Activated CD4-positive, alpha-beta T cell treated with anti-CD3 and anti-CD28 coated beads for 36 hours (primary cell): ENCODE data around the gene NEK5. TPM values are rescaled to one million over a fixed set of nuclear protein-coding genes. Genes with fewer than 3 reads are reported as not detected.

Experiments
- ATAC-seq: fragments of 200-7000 bp; cut with Tn5 transposase; one replicate; pipeline ENCODE4 v1.10.0; 2021; ENCODE audit warnings: mild to moderate bottlenecking, moderate library complexity
- CTCF ChIA-PET: fragments of 350-600 bp; sonication (Branson Sonifier 250); formaldehyde crosslinking; loops from one replicate; lab custom pipeline; 2021; ENCODE audit warnings: antibody characterized with exemption; lab: Charles Lee
- POLR2A ChIA-PET: fragments of 350-600 bp; sonication (Branson Sonifier 250); formaldehyde crosslinking; loops from one replicate; lab custom pipeline; 2021; ENCODE audit warnings: antibody characterized with exemption, inconsistent platforms; lab: Charles Lee
- DNase-seq: peaks from one replicate; pipeline ENCODE4 v3.0.0-alpha.2; 2020
- H3K27ac Mint-ChIP-seq: one replicate; pipeline ENCODE4 v1.8.0; 2021; ENCODE audit warnings: mixed read lengths
- H3K27me3 Mint-ChIP-seq: one replicate; pipeline ENCODE4 v1.8.0; 2021; ENCODE audit warnings: mixed read lengths
- H3K36me3 Mint-ChIP-seq: one replicate; pipeline ENCODE4 v1.8.0; 2021; ENCODE audit warnings: low read depth, mixed read lengths
- H3K4me1 Mint-ChIP-seq: one replicate; pipeline ENCODE4 v1.8.0; 2021; ENCODE audit warnings: mixed read lengths
- H3K4me3 Mint-ChIP-seq: one replicate; pipeline ENCODE4 v1.8.0; 2021; ENCODE audit warnings: mild to moderate bottlenecking, moderate library complexity, mixed read lengths
- H3K9me3 Mint-ChIP-seq: one replicate; pipeline ENCODE4 v1.8.0; 2021; ENCODE audit warnings: low read depth, mixed read lengths
- intact Hi-C, 2 experiments: fragments of 100-400 bp; cut with DNase I in 1 of 2; cut with micrococcal nuclease in 1 of 2; formaldehyde crosslinking; loops; one replicate each; pipeline versions ENCODE4 v1.14.2 to v1.15.1; 2022 to 2024; cut with DNase I, micrococcal nuclease
- total RNA-seq, 2 experiments: library from RNA; stranded (reverse); gene quantifications; one replicate each; pipeline ENCODE4 v1.2.3, GENCODE V29; 2021

The NEK5 gene
- total RNA-seq, 2 experiments from 2014 or later = 0.16 to 0.44 TPM

DNA sequence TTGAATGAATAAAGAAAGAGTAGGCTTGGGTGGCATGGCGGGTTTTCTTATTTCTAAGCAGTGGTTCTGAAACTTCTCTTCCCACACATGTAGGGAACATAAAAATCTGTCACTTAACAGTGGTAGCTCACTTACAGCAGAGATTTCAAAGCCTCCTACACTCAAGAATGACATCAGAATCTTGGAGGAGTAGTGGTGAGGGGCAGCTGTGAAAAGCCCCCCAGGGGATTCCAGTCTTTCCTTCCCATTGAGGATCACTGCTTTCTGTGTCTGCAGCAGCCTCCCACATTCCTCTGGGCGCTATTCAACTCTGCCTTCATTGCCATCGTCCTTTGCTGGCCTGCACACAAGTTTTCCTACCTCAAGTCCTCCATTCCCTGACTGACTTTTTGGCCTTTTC, 8.6 kb upstream of the NEK5 start:
- CTCF ChIA-PET = no interaction called here
- Mint-ChIP-seq H3K27ac (no peak overlapping the region), H3K4me1 (peaks cover 2% of the 10 kb centered on the region), H3K9me3 (no peaks in the 10 kb centered on the region), H3K36me3 (peaks cover 17% of the 10 kb centered on the region), H3K4me3 (no peak overlapping the region), H3K27me3 (no peaks in the 10 kb centered on the region)
- no peak for ATAC-seq
- intact Hi-C loops = no loop called here
- DNase-seq = no peak
- POLR2A ChIA-PET = no interaction called here

DNA sequence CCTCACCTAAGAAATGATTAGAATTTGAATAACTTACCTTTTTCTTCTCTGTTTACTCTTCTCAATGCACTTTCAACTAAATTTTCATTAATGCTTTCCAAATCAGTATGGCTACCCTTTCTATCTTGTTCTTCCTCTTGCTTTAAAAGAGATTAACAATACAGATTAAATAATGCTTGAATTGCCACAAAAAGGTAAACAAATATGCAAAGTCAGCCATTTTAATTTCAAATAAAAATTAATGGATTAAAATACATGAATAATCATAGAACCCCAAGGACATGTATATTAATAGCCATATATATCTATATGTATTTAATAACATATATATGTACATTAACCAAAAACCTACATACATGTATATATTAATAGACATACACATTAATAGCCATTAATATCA, 7.9 kb upstream of the NEK5 start:
- Mint-ChIP-seq H3K4me3 (no peak overlapping the region), H3K9me3 (no peaks in the 10 kb centered on the region), H3K27me3 (no peaks in the 10 kb centered on the region), H3K4me1 (peaks cover 2% of the 10 kb centered on the region), H3K27ac (no peak overlapping the region), H3K36me3 (peaks cover 22% of the 10 kb centered on the region)
- ChIA-PET CTCF (no interaction called here), POLR2A (no interaction called here)
- DNase-seq = no peak
- ATAC-seq = no peak
- intact Hi-C loops = no loop called here

DNA sequence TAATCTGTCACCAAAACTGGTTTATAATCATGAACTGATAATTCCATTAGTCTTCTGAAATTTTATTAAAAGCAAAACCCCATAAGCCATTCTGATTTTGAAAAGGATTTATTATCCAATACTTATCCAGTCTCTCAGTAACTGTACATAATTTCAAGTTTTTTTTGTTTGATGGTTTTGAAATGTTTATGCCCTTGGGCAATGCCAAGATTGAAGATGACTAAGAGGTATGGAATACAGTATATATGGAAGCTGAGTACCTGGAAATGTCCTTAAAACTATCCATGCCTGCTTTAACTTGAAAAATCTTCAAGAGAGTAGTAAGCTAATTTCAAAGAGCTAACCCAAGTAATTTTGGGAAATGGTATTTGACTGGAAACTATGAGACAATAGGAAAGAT, 1.8 kb upstream of the NEK5 start:
- ATAC-seq (no peak), DNase-seq (no peak)
- H3K4me1 Mint-ChIP-seq = peaks cover 21% of the 10 kb centered on the region
- peaks cover 25% of the 10 kb centered on the region for H3K36me3 Mint-ChIP-seq
- ChIA-PET CTCF (interaction anchor here (0.6 to 1.5 kb wide), 5 partner anchors 30 to 880 kb away, joined by 3 to 4 read pairs (median 3); partner anchors contain the start of gene ALG11), POLR2A (no interaction called here)
- no peak overlapping the region for H3K4me3 Mint-ChIP-seq
- H3K27me3 Mint-ChIP-seq = peaks cover 6% of the 10 kb centered on the region
- H3K27ac Mint-ChIP-seq = no peak overlapping the region
- no peaks in the 10 kb centered on the region for H3K9me3 Mint-ChIP-seq
- intact Hi-C loops = no loop called here

DNA sequence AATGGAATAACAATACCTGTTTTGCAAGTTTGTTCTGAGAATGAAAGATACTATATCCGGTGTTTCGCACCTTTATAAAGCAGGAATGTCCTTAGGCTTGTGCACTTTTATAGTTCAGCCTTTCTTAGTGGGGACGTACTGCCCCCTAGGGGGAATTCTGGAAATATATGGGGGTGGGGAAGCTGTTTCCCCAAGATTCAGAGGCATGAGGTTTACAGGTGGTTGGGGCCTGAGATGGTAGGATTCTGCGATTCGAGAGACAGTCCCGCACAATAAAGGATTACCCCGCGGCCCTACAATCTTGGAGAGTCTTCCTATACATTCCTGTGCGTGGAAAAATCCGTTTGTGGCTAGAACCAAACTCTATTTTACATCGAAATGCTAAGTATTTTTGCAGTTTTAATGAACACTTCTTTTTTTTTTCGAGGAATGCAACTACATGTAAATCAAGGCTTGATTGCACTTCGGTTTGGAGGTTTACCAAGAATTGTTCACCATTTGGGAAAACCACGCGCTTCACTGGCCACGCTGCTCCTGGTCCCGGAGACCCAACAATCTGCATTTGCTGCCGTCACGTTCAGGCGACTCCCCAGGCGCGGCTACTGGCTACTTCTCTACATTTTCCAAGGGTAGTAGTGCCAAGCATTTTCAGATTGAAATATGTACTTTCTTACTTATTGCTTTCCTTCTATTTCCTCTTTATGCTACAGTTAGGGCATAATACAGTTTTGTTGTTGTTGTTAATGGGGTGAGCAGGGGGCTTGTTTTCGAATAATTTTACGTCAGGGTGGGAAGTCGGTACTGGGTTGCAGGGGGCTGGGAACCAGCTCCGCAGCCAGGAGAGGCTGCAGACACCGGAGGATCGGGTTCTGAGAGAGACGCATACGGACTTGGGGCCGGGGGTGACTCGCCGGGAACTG, 830 bp downstream of the NEK5 start:
- H3K27ac Mint-ChIP-seq = peak overlapping the region; percentile 34
- peaks cover 21% of the 10 kb centered on the region for H3K4me1 Mint-ChIP-seq
- peaks cover 17% of the 10 kb centered on the region for H3K36me3 Mint-ChIP-seq
- DNase-seq (peak; percentile 67), ATAC-seq (peak; percentile 76)
- H3K27me3 Mint-ChIP-seq = peaks cover 6% of the 10 kb centered on the region
- peak overlapping the region; percentile 77 for H3K4me3 Mint-ChIP-seq
- ChIA-PET CTCF (interaction anchor here (0.6 to 2.7 kb wide), 43 partner anchors 9 to 1002 kb away, joined by 3 to 21 read pairs (median 4); partner anchors contain the start of gene ALG11), POLR2A (no interaction called here)
- H3K9me3 Mint-ChIP-seq = no peaks in the 10 kb centered on the region
- intact Hi-C loops = loop anchor here (1.0 to 5.0 kb wide), 12 partner anchors 31 to 1001 kb away; partner anchors contain the start of genes ALG11 (in 1 of the 2), FAM124A (in 1 of the 2), INTS6 (in 1 of the 2) and NEK3 (in 1 of the 2)

DNA sequence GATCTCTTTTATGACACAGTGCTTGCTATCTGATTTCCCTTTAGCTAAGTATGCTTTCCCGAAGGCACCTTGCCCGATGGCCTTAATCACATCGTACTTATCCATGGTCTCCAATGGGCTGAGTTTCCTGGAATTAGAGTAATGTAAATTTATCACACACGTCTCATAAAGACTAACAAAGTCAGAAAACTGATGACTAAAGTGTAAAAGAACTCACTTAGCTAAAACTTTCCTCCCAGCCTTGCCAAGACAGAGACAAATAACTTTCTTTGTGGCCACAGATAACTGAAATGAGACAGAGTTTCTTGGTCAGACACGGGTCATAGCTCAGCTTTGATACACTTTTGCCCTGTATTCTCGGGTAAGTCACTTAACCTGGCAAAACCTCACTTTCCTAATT, 1.5 kb downstream of the NEK5 start:
- CTCF ChIA-PET = interaction anchor here (0.6 to 2.7 kb wide), 38 partner anchors 8 to 1001 kb away, joined by 3 to 21 read pairs (median 4); no protein-coding TSS in a partner anchor
- peaks cover 13% of the 10 kb centered on the region for H3K36me3 Mint-ChIP-seq
- intact Hi-C loops = loop anchor here (1.0 to 5.0 kb wide), 9 partner anchors 56 to 1000 kb away; partner anchors contain the start of genes ALG11 (in 1 of the 2), FAM124A (in 1 of the 2), INTS6 (in 1 of the 2) and TMEM272 (in 1 of the 2)
- peaks cover 6% of the 10 kb centered on the region for H3K27me3 Mint-ChIP-seq
- no peaks in the 10 kb centered on the region for H3K9me3 Mint-ChIP-seq
- H3K4me1 Mint-ChIP-seq = peaks cover 21% of the 10 kb centered on the region
- ATAC-seq = peak; percentile 59
- no peak overlapping the region for H3K27ac Mint-ChIP-seq
- no peak overlapping the region for H3K4me3 Mint-ChIP-seq
- POLR2A ChIA-PET = no interaction called here
- DNase-seq = no peak

DNA sequence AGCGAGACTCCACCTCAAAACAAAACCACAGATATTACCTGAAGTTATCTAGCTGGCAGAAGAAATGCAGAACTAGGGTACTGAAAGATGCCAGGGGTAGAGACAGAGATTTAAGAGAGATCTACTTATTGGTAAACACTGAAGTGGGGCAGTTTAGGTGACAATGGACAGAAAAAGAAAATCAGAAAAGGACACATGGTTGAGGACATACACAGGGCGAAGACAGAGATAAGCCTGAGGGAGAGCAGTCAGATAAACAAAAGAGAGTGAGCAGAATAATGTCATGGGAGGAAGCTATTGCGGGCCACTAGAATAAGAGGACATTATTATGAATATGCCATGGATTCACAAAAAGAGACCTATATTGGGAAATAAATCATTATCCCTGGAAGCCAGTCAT, 3.3 kb downstream of the NEK5 start:
- H3K4me3 Mint-ChIP-seq = no peak overlapping the region
- H3K27ac Mint-ChIP-seq = no peak overlapping the region
- H3K9me3 Mint-ChIP-seq = no peaks in the 10 kb centered on the region
- ATAC-seq = no peak
- peaks cover 6% of the 10 kb centered on the region for H3K27me3 Mint-ChIP-seq
- DNase-seq = no peak
- ChIA-PET POLR2A (no interaction called here), CTCF (interaction anchor here (0.6 to 2.7 kb wide), 4 partner anchors 186 to 230 kb away, joined by 3 to 16 read pairs (median 4); no protein-coding TSS in a partner anchor)
- H3K36me3 Mint-ChIP-seq = no peaks in the 10 kb centered on the region
- intact Hi-C loops = loop anchor here in 1 of 2 experiments (5.0 kb wide), 2 partner anchors 673 to 998 kb away; partner anchors contain the start of gene INTS6
- peaks cover 21% of the 10 kb centered on the region for H3K4me1 Mint-ChIP-seq

DNA sequence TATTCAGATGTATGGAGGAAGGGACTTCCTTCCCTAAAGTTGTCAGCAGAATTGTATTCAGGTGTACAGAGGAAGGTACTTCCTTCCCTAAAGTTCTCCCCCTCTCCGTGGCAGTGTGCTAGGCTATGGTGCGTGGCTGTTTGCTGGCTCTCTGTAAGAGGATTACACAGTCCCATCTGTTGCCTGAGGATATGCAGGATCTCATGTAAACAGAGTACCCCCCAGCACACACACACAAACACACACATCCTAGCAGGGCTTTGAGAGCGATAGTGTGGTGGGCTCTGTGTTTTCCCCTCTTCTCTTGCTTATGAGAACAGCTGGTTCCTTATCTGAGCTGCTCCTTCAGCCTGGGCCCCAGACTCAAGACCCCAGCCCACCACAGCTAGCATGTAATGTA, 10.3 kb downstream of the NEK5 start:
- Mint-ChIP-seq H3K27me3 (peaks cover 5% of the 10 kb centered on the region), H3K36me3 (no peaks in the 10 kb centered on the region), H3K27ac (no peak overlapping the region), H3K4me1 (no peaks in the 10 kb centered on the region), H3K4me3 (no peak overlapping the region), H3K9me3 (no peaks in the 10 kb centered on the region)
- ChIA-PET POLR2A (no interaction called here), CTCF (no interaction called here)
- no peak for DNase-seq
- ATAC-seq = no peak
- intact Hi-C loops = no loop called here

DNA sequence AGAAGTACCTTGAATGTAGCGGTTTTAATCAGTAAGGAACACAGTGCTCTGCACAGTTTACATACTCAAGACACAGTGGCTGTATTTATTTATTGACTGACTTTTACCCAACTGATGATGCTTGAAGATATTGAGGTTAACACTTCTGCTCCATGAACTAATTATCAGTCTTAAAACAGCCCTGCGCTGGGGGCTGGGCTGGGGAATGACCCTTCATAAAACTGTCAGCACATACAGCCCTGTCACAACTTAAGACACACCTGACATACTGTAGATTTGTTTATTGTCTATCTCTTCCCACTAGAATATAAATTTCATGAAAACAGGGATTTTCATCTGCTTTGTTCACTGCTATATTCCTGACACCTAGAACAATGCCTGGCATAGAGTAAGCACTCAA, 10.8 kb downstream of the NEK5 start:
- DNase-seq (no peak), ATAC-seq (no peak)
- Mint-ChIP-seq H3K27ac (no peak overlapping the region), H3K4me1 (no peaks in the 10 kb centered on the region), H3K4me3 (no peak overlapping the region), H3K27me3 (peaks cover 5% of the 10 kb centered on the region), H3K9me3 (no peaks in the 10 kb centered on the region), H3K36me3 (no peaks in the 10 kb centered on the region)
- intact Hi-C loops = no loop called here
- POLR2A ChIA-PET = no interaction called here
- CTCF ChIA-PET = interaction anchor here (0.6 kb wide), 1 partner anchor 9 kb away, joined by 3 read pairs; no protein-coding TSS in a partner anchor

DNA sequence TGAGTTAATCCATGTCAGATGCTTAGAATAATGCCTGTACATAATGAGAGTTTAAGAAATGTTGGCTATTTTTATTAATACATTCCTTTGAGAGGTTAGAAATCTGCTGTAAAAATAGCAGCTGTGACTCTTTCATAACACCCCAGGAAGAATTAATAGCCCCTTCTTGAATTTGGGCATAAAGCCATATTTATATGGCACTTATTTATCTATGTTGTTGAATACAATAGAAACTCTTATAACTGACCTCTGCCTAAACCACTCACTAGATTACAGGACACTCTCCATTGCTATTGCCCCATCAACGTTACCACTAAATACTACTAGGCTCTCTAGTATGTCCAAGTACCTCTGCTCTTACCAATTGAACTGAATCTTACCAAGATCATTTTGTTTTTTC, 16.3 kb downstream of the NEK5 start:
- no peak for DNase-seq
- ChIA-PET POLR2A (no interaction called here), CTCF (no interaction called here)

DNA sequence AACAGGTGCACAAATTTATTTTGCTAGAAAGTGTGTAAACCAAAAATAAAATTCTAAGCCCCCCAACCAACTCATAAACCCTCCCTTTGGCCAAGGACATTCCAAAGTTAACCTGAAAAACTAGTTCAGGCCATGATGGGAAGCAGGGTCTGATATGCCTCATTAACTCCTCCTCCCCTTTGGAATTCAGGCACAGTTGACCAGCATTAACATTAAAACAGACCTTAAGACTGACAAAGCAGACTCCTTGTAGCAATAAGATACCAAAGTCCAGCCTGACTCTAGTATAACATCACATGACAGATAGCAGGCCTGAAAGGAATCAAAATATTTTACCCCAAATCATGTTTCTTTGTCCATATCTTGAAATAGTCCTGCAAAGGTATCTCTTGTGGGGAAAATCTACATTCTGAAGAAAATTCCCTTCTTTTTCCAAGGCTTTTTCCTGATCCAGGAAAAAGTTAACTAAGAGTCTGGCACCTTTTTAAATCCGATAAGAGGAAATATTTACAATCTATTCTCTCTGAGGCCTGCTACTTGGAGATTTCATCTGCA, 19.7 kb downstream of the NEK5 start:
- ATAC-seq (no peak), DNase-seq (no peak)
- intact Hi-C loops = no loop called here
- no peaks in the 10 kb centered on the region for H3K9me3 Mint-ChIP-seq
- H3K36me3 Mint-ChIP-seq = no peaks in the 10 kb centered on the region
- CTCF ChIA-PET = interaction anchor here (2.0 kb wide), 1 partner anchor 18 kb away, joined by 6 read pairs; no protein-coding TSS in a partner anchor
- H3K27ac Mint-ChIP-seq = no peak overlapping the region
- POLR2A ChIA-PET = no interaction called here
- no peaks in the 10 kb centered on the region for H3K4me1 Mint-ChIP-seq
- H3K27me3 Mint-ChIP-seq = peaks cover 6% of the 10 kb centered on the region
- no peak overlapping the region for H3K4me3 Mint-ChIP-seq

More for the DNA sequence above, 16.3 kb downstream of the NEK5 start:
- intact Hi-C loops = no loop called here
- H3K27ac Mint-ChIP-seq = no peak overlapping the region
- ATAC-seq = no peak
- no peaks in the 10 kb centered on the region for H3K9me3 Mint-ChIP-seq
- H3K4me3 Mint-ChIP-seq = no peak overlapping the region
- peaks cover 11% of the 10 kb centered on the region for H3K27me3 Mint-ChIP-seq
- no peaks in the 10 kb centered on the region for H3K36me3 Mint-ChIP-seq
- H3K4me1 Mint-ChIP-seq = no peaks in the 10 kb centered on the region

DNA sequence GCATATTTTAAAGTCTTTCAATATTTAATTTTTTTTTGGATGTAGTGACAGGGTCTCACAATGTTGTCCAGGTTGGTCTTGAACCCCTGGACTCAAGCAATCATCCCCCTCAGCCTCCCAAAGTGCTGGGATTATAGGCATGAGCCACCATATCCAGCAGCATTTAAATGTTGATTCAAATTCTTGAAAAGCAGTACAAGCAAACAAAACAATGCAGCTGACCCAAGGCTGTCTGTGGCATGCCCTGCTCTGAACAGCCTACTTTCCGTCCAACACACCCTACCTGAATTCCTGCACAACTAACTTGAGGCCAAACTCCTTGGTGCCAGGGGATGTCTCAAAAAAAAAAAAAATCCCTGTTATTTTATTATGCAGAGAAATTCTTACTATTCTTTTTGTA, 23.0 kb downstream of the NEK5 start:
- intact Hi-C loops = no loop called here
- ChIA-PET CTCF (interaction anchor here (0.6 to 0.7 kb wide), 2 partner anchors 144 to 761 kb away, joined by 3 to 5 read pairs; no protein-coding TSS in a partner anchor), POLR2A (no interaction called here)
- H3K4me3 Mint-ChIP-seq = no peak overlapping the region
- peaks cover 2% of the 10 kb centered on the region for H3K27me3 Mint-ChIP-seq
- no peaks in the 10 kb centered on the region for H3K9me3 Mint-ChIP-seq
- DNase-seq (no peak), ATAC-seq (no peak)
- no peaks in the 10 kb centered on the region for H3K36me3 Mint-ChIP-seq
- no peaks in the 10 kb centered on the region for H3K4me1 Mint-ChIP-seq
- no peak overlapping the region for H3K27ac Mint-ChIP-seq
